Activated effector memory CD4-positive, alpha-beta T cell treated with Interleukin-2 at 50 U/mL for 16 hours (primary cell): ENCODE results near the gene TRIM44.

Experiments
- DNase-seq: peaks from one replicate; pipeline ENCODE4 v3.0.0-alpha.2; 2020

Gene TRIM44

GRCh38 chr11:35794333-35794732, 131.8 kb downstream of the TRIM44 start:
- no peak for DNase-seq

GRCh38 chr11:35794850-35795249, 132.3 kb downstream of the TRIM44 start:
- no peak for DNase-seq

GRCh38 chr11:35796562-35796961, 134.0 kb downstream of the TRIM44 start:
- DNase-seq = no peak

GRCh38 chr11:35798423-35798822, 135.8 kb downstream of the TRIM44 start:
- DNase-seq = no peak

- no peak for DNase-seq
These were observed 136.4 kb downstream of the TRIM44 start for GRCh38 chr11:35798983-35799382.

GRCh38 chr11:35799655-35800054, 137.1 kb downstream of the TRIM44 start:
- no peak for DNase-seq

GRCh38 chr11:35800970-35801953, 138.7 kb downstream of the TRIM44 start:
- no peak for DNase-seq

GRCh38 chr11:35802221-35802620, 139.6 kb downstream of the TRIM44 start:
- DNase-seq = no peak

- no peak for DNase-seq
These were observed 140.1 kb downstream of the TRIM44 start for GRCh38 chr11:35802672-35803071.

- DNase-seq = no peak
These were observed 140.5 kb downstream of the TRIM44 start for GRCh38 chr11:35803115-35803514.

GRCh38 chr11:35804451-35805040, 142.0 kb downstream of the TRIM44 start:
- no peak for DNase-seq

GRCh38 chr11:35809561-35809960, 147.0 kb downstream of the TRIM44 start:
- DNase-seq = no peak

- DNase-seq = no peak
These were observed 147.6 kb downstream of the TRIM44 start for GRCh38 chr11:35810045-35810645.

- no peak for DNase-seq
These were observed 149.2 kb downstream of the TRIM44 start for GRCh38 chr11:35811783-35812182.

GRCh38 chr11:35812828-35813227, 150.3 kb downstream of the TRIM44 start:
- DNase-seq = no peak

GRCh38 chr11:35814081-35814695, 151.6 kb downstream of the TRIM44 start:
- DNase-seq = no peak

- DNase-seq = no peak
These were observed 152.2 kb downstream of the TRIM44 start for GRCh38 chr11:35814720-35815305.

- DNase-seq = no peak
These were observed 153.2 kb downstream of the TRIM44 start for GRCh38 chr11:35815556-35816315.

GRCh38 chr11:35820614-35821013, 158.0 kb downstream of the TRIM44 start:
- no peak for DNase-seq

GRCh38 chr11:35822815-35823495, 160.4 kb downstream of the TRIM44 start:
- DNase-seq = no peak

- DNase-seq = no peak
These were observed 161.2 kb downstream of the TRIM44 start for GRCh38 chr11:35823742-35824298.
